Measurements from ENCODE around the gene ARL5A.
A peak's percentile ranks its signal among the peaks of the same experiment; 100 is the strongest.
"Not testable (repeated sequence)": the region's sequence is repeated elsewhere in the genome, so short reads cannot be mapped to it uniquely, and the experiment has no call there.

The ARL5A gene

GRCh38 chr2:151828143-151828889 lies at the start of gene ARL5A:
Gene ARL5A, minus strand, starts transcription at chr2:151828421. Its CDS starts 245 bp downstream, at chr2:151828176.
- DNase-seq (ENCODE audit: low spot score): peak; percentile 88

- not testable (repeated sequence) for DNase-seq (ENCODE audit: low spot score)
Observed at GRCh38 chr2:151875631-151876030, 47.4 kb upstream of the ARL5A start.

- DNase-seq (ENCODE audit: low spot score): no peak
Observed at GRCh38 chr2:151872463-151872862, 44.2 kb upstream of the ARL5A start.

GRCh38 chr2:151869291-151869690 lies 41.1 kb upstream of the ARL5A start:
- DNase-seq (ENCODE audit: low spot score): no peak

- no peak for DNase-seq (ENCODE audit: low spot score)
Observed at GRCh38 chr2:151862700-151863099, 34.5 kb upstream of the ARL5A start.

- no peak for DNase-seq (ENCODE audit: low spot score)
Observed at GRCh38 chr2:151861174-151861573, 33.0 kb upstream of the ARL5A start.

- no peak for DNase-seq (ENCODE audit: low spot score)
Observed at GRCh38 chr2:151860613-151861146, 32.5 kb upstream of the ARL5A start.

GRCh38 chr2:151860210-151860609 lies 32.0 kb upstream of the ARL5A start:
- no peak for DNase-seq (ENCODE audit: low spot score)

- DNase-seq (ENCODE audit: low spot score): no peak
Observed at GRCh38 chr2:151857650-151858049, 29.4 kb upstream of the ARL5A start.

GRCh38 chr2:151855111-151855510 lies 26.9 kb upstream of the ARL5A start:
- no peak for DNase-seq (ENCODE audit: low spot score)

GRCh38 chr2:151853070-151853758 lies 25.0 kb upstream of the ARL5A start:
- no peak for DNase-seq (ENCODE audit: low spot score)

GRCh38 chr2:151852260-151853069 lies 24.2 kb upstream of the ARL5A start:
- DNase-seq (ENCODE audit: low spot score): no peak

GRCh38 chr2:151851761-151852160 lies 23.5 kb upstream of the ARL5A start:
- no peak for DNase-seq (ENCODE audit: low spot score)

GRCh38 chr2:151849413-151850010 lies 21.3 kb upstream of the ARL5A start:
- DNase-seq (ENCODE audit: low spot score): no peak

GRCh38 chr2:151845884-151846283 lies 17.7 kb upstream of the ARL5A start:
- no peak for DNase-seq (ENCODE audit: low spot score)

- no peak for DNase-seq (ENCODE audit: low spot score)
Observed at GRCh38 chr2:151845481-151845880, 17.3 kb upstream of the ARL5A start.

- DNase-seq (ENCODE audit: low spot score): no peak
Observed at GRCh38 chr2:151844211-151844896, 16.1 kb upstream of the ARL5A start.

GRCh38 chr2:151843691-151844061 lies 15.5 kb upstream of the ARL5A start:
- no peak for DNase-seq (ENCODE audit: low spot score)

GRCh38 chr2:151842830-151843690 lies 14.8 kb upstream of the ARL5A start:
- DNase-seq (ENCODE audit: low spot score): no peak

- DNase-seq (ENCODE audit: low spot score): no peak
Observed at GRCh38 chr2:151841047-151841424, 12.8 kb upstream of the ARL5A start.

All from hepatic stellate cell (primary cell).